ENCODE measurements around the gene CHL1.

DNA sequence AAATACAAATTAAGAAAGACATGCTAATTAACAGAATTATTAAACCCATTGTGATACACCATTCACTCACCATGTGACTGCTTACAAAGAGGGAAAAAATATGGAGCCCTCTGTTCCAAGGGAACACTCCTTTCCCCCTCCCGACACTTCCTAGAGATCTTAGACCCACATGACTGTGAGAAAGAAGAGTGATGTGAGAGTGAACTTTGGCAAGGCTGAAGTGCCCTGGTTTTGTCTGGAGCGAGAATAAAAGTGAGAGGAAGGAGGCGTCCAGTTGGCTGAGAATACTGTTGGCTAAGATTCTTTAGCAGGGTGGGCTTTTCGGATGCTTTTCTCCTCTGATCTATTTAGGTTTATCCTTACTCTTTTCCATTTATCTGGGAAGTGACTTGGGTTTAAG lies 14.1 kb downstream of the CHL1 start:
- no peak for TF ChIP-seq EZH2 (IDR thresholded peaks at IDR 0.05)
- TF ChIP-seq, protein P1, sequence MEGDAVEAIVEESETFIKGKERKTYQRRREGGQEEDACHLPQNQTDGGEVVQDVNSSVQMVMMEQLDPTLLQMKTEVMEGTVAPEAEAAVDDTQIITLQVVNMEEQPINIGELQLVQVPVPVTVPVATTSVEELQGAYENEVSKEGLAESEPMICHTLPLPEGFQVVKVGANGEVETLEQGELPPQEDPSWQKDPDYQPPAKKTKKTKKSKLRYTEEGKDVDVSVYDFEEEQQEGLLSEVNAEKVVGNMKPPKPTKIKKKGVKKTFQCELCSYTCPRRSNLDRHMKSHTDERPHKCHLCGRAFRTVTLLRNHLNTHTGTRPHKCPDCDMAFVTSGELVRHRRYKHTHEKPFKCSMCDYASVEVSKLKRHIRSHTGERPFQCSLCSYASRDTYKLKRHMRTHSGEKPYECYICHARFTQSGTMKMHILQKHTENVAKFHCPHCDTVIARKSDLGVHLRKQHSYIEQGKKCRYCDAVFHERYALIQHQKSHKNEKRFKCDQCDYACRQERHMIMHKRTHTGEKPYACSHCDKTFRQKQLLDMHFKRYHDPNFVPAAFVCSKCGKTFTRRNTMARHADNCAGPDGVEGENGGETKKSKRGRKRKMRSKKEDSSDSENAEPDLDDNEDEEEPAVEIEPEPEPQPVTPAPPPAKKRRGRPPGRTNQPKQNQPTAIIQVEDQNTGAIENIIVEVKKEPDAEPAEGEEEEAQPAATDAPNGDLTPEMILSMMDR (IDR thresholded peaks at IDR 0.05), result no peak
